Raji (cell line): Measurements from ENCODE around the gene PRKAA1.

Source experiments
- POLR2A ChIP-seq: IDR thresholded peaks from 2 replicates; pipeline ENCODE4 v1.6.1; 2011; ENCODE audit warnings: low read depth, low read length, control low read depth; ENCODE audit not compliant: insufficient read depth

PRKAA1 gene

DNA sequence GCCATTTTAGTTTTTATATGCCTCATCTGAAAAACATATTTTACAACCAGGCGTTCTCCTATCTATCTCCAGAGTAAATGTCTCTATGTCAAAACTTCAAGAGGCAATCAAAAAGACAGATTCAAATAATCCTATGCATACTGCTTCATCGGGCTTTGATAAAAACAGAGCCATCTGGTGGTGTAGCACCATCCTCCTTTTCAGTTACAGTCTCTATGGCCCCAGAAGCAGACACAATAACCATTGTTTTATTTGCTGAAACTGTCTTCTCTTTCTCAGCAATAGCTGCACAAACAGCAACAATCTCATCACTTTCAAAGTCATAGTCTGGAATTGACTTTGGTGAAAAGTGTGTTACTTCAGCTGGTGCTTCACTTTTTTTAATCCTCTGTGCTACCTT is 82.2 kb downstream of the PRKAA1 start:
- no peak for TF ChIP-seq POLR2A

DNA sequence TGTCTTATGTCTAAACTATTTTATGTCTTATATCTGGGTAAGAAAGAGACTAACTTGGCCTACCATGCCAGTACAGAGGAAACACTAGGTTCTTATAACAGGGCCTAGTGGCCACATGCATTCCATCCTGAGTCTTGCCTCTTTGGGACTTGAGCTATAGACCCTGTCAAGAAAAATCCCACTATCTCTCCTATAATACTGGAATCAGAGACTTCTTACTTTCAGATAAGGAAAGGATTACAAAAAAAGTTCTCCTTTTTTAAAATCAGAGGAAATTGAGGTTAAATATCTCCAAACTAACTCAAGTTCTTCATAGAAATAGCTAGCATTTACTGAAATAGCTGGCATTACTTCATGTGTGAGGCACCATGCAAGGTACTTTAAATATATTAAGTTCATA is 84.2 kb downstream of the PRKAA1 start:
- TF ChIP-seq POLR2A = no peak
